ENCODE measurements around the gene ZNF598.

Gene ZNF598

GRCh38 chr16:2029350-2029749, 19.7 kb upstream of the ZNF598 start:
- Histone ChIP-seq H3K27me3 (ENCODE audit: insufficient read depth, low read length, poor library complexity) (peaks cover 33% of the 10 kb centered on the region), H3K4me1 (ENCODE audit: insufficient read depth, low read length) (peaks cover 2% of the 10 kb centered on the region; the same call in 1 of the 2 replicates), H3K9me3 (ENCODE audit: insufficient read depth, low read length, severe bottlenecking) (no peaks in the 10 kb centered on the region), H3K79me2 (ENCODE audit: insufficient read depth, low read length) (no peaks in the 10 kb centered on the region), H2AFZ (ENCODE audit: low read depth, low read length) (no peak overlapping the region), H3K9ac (ENCODE audit: low read depth, low read length) (no peak overlapping the region), H3K36me3 (ENCODE audit: insufficient read depth, low read length) (no peaks in the 10 kb centered on the region), H3K4me2 (ENCODE audit: insufficient read depth, low read length) (no peak overlapping the region), H3K4me3 (ENCODE audit: low read depth in 1 of 2, low read length in 2 of 2) (no peak overlapping the region), H3K27ac (ENCODE audit: low read length) (no peak overlapping the region), H4K20me1 (ENCODE audit: insufficient read depth, low read length) (peaks cover 10% of the 10 kb centered on the region)
- ATAC-seq (ENCODE audit: insufficient read depth, low read depth), result no peak
- DNase-seq, result no peak
- TF ChIP-seq EZH2 (IDR thresholded peaks at IDR 0.05; ENCODE audit: borderline replicate concordance, low read depth, low read length, severe bottlenecking) (no peak), CTCF (IDR thresholded peaks at IDR 0.05; ENCODE audit: borderline replicate concordance, extremely low read depth, low read length, poor library complexity, severe bottlenecking) (no peak)

GRCh38 chr16:2028620-2029220, 19.1 kb upstream of the ZNF598 start:
- no peak overlapping the region for H2AFZ ChIP-seq (ENCODE audit: low read depth, low read length)
- no peak overlapping the region for H3K9ac ChIP-seq (ENCODE audit: low read depth, low read length)
- no peaks in the 10 kb centered on the region for H3K79me2 ChIP-seq (ENCODE audit: insufficient read depth, low read length)
- no peak overlapping the region for H3K27ac ChIP-seq (ENCODE audit: low read length)
- H4K20me1 ChIP-seq (ENCODE audit: insufficient read depth, low read length), result peaks cover 10% of the 10 kb centered on the region
- H3K4me2 ChIP-seq (ENCODE audit: insufficient read depth, low read length), result no peak overlapping the region
- ATAC-seq (ENCODE audit: insufficient read depth, low read depth), result no peak
- peaks cover 6% of the 10 kb centered on the region for H3K4me1 ChIP-seq (ENCODE audit: insufficient read depth, low read length)
- DNase-seq, result no peak
- no peak overlapping the region for H3K4me3 ChIP-seq (ENCODE audit: low read depth in 1 of 2, low read length in 2 of 2)
- H3K9me3 ChIP-seq (ENCODE audit: insufficient read depth, low read length, severe bottlenecking), result no peaks in the 10 kb centered on the region
- no peaks in the 10 kb centered on the region for H3K36me3 ChIP-seq (ENCODE audit: insufficient read depth, low read length)
- TF ChIP-seq EZH2 (IDR thresholded peaks at IDR 0.05; ENCODE audit: borderline replicate concordance, low read depth, low read length, severe bottlenecking) (no peak), CTCF (IDR thresholded peaks at IDR 0.05; ENCODE audit: borderline replicate concordance, extremely low read depth, low read length, poor library complexity, severe bottlenecking) (no peak)
- peaks cover 33% of the 10 kb centered on the region for H3K27me3 ChIP-seq (ENCODE audit: insufficient read depth, low read length, poor library complexity)

GRCh38 chr16:2028146-2028545, 18.5 kb upstream of the ZNF598 start:
- peaks cover 33% of the 10 kb centered on the region for H3K27me3 ChIP-seq (ENCODE audit: insufficient read depth, low read length, poor library complexity)
- no peaks in the 10 kb centered on the region for H3K79me2 ChIP-seq (ENCODE audit: insufficient read depth, low read length)
- no peak overlapping the region for H3K4me3 ChIP-seq (ENCODE audit: low read depth in 1 of 2, low read length in 2 of 2)
- H3K9me3 ChIP-seq (ENCODE audit: insufficient read depth, low read length, severe bottlenecking), result no peaks in the 10 kb centered on the region
- peaks cover 10% of the 10 kb centered on the region for H4K20me1 ChIP-seq (ENCODE audit: insufficient read depth, low read length)
- ATAC-seq (ENCODE audit: insufficient read depth, low read depth), result no peak
- no peak overlapping the region for H3K4me2 ChIP-seq (ENCODE audit: insufficient read depth, low read length)
- TF ChIP-seq CTCF (IDR thresholded peaks at IDR 0.05; ENCODE audit: borderline replicate concordance, extremely low read depth, low read length, poor library complexity, severe bottlenecking) (no peak), EZH2 (IDR thresholded peaks at IDR 0.05; ENCODE audit: borderline replicate concordance, low read depth, low read length, severe bottlenecking) (no peak)
- DNase-seq, result no peak
- H2AFZ ChIP-seq (ENCODE audit: low read depth, low read length), result no peak overlapping the region
- no peak overlapping the region for H3K27ac ChIP-seq (ENCODE audit: low read length)
- no peak overlapping the region for H3K9ac ChIP-seq (ENCODE audit: low read depth, low read length)
- H3K36me3 ChIP-seq (ENCODE audit: insufficient read depth, low read length), result no peaks in the 10 kb centered on the region
- H3K4me1 ChIP-seq (ENCODE audit: insufficient read depth, low read length), result peaks cover 11% of the 10 kb centered on the region

Data from DND-41 (cell line).